M059J (cell line): ENCODE data around the gene LRRC36. TPM values are rescaled to one million over a fixed set of nuclear protein-coding genes. Genes with fewer than 3 reads are reported as not detected.

Experiments
- DNase-seq: peaks from one replicate; pipeline ENCODE4 v3.0.0-alpha.2; 2012; ENCODE audit warnings: low read depth
- total RNA-seq: library from RNA; depleted of rRNA; stranded (reverse); fragments of >200 nt; shearing (Covaris generic); gene quantifications from 2 replicates; pipeline ENCODE4 v1.2.3, GENCODE V29; 2014; rRNA removed

Gene LRRC36
- total RNA-seq, 1 experiment from 2014 or later = 0.99 TPM

DNA sequence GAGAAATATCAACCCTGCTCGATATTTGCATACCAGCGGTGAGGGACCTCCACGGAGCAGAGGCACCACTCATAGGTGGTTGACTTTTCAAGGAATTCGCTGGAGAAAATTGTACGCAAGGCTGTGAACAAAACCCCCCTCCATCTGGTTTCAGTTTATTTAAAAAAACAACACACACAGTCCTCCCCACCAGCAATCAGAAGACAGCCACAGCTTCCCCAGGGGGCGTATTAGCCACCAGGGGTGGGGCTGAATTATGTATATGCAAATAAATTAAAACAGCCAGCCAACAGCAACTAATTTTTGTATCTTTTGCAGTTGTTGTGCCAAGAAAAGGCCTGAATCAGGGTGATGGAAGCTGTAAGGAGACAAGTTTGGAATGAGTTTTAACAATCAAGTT lies 98.4 kb downstream of the LRRC36 start:
- no peak for DNase-seq

DNA sequence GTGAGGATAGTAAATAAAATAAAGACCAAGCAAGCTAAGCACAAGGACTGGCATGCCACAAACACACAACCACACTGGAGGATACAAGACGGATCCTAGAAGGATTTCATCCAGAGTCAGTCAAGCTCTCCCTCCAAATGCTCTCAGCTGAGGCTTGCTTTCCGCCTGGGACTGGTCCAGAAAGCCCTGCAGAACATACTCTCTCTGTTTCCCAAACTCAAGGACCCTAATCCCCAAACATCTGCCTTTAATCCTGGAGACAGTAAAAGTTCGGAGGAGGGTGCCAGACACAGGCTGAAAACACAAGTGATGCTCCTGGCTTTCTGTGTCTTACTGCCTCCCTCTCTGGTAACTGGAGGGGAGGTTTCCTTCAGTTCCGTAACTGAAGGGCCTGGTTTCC lies 99.0 kb downstream of the LRRC36 start:
- DNase-seq = no peak

DNA sequence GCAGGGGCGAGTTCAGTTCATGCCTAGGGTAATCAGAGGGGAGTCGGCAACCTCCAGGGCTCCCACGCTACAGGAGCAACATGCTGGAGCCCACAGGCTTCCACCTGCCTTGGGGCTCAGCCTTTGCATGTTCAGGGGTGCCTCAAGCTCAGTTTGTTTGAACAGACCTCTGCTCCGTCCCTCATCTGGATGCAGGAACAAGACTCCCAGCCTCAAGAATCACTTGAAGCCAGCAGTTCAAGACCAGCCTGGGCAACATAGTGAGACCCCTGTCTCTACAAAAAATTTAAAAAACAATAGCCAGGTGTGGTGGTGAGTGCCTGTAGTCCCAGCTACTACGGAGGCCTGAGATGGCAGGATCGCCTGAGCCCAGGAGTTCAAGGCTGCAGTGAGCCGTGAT lies 99.4 kb downstream of the LRRC36 start:
- no peak for DNase-seq

DNA sequence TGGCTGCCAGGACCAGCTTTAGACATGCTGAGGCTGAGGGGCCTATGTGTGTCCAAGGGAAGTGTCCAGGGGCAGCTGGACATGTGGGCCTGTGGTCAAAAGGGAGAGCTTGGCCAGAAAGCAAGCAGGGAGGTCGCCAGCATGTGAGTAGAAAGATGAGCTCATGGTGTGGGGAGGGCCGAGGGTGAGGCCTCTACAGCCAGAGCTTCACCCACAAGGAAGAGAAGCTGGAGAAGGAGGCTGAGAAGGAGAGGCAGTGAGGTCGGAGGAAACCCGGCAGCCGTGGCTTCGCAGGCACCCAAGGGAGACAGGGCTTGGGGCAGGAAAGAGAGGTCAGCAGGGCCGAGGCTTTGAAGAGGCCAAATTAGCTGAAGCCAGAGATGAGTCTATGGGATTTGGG lies 100.3 kb downstream of the LRRC36 start:
- DNase-seq = no peak

DNA sequence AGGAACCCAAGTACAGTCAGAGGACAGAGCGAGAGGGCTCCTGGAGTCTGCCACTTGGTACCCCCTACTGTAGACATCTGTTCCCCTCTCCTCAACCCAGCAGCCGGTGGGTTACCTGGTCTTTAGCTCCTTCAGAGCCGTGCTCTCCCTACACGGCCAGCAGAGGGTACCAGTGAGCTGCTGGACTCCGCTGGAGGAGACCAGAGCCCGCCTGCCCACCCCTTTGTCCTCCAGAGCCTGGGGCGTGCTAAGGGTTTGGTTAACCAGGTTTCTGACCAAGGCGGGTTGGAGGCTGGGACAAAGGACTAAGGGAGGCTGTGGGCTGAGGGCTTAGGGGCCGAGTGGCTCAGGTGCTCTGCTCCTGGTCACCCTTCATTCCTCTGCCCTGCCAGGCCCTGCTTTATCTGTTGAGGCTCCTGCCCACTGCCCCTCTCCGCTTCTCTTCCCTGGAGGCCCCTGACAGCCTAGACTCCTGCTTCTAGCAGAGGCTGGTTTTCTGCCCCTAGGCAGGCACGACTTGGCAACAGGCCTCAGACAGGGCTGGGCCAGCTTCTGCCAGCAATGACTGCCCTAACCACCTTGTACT lies 101.6 kb downstream of the LRRC36 start:
- peak; percentile 71 for DNase-seq

DNA sequence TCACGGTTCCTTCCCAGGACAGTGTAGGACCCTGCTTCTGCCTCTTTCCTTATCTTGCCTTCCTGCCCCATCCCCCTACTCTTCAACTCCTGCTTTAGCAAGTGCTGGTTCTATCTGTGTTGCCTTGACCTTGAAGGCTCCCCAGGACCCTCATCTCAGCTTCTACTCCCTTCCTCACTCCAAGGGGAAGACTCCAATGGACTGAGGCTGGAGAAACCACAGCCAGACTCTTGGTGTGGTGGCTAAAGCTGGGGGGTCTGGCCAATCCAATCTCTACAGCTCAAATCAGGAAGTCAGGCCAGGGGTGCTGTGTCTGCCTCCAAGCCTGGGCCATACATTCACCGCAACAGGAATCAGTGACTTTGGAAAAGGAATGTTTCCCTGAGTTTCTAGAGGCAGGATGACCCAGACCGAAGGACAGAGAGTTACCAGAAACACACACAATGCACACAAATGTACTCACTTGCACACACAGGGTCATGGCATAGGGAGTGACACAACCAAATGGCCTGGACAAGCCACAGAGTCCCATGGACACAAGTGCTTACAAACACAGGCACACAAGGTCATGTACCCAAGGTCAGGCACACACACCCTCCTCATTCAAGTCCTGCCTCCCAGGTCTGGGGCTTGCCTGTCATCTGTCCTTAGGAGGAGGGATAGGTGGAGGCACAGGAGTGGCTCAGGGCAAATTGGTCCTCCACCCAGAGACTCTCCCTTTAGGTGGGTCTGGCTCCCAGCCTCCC lies 102.6 kb downstream of the LRRC36 start:
- no peak for DNase-seq

DNA sequence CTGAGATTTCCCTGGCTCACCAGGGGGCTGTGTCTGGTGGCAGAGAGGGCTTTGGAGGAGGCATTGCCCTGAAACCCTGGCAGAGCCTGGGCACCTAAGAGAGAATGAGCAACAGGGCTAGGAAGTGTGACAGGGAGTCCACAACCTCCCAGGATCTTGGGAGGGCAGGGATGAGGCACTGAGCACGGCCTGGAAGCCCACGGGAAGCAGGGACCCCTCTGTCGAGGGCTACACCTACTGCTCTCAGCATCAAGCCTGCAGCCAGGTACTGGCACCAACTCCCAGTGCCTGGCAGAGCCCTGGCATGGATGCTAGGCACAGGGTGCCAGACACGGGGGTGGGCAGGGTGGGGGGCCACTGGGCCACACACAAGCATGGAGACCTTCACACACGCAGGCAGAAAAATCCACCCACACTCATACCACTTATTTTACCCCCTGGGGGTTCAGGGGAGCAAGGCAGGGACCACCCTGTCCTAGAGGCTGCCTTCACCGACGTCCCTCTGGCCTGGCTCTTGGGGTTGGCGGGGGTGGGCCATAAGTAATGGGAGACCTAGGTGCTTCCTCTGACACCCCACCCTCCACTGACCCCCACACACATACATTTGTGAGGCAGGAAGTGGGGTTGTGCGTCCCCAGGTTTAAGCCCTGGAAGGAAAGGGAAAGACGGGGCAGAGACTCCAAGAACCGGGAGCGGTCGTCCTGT lies 103.3 kb downstream of the LRRC36 start:
- no peak for DNase-seq

DNA sequence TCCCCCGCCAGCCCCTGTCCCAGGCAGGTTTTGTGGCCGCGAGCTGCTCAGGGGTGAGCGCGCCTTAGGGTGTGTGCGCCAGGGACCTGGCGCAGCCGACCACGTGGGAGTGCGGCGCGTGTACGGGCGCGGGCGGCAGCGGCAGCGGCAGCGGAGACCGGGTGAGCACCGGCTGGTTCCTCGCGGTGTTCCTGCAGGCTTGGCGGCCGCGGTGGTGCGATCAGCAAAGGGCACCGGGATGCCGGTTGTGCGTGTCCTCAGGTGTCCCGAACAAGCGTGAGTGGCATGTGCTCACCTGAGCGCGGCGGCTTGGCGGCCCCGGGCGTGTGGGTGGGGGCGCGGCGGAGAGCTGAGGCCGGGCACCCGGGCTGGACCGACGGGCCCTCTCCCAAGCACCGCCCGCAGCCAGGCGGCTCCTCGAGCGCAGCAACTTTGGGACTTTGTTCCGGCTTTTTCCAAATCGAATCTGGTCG lies 103.9 kb downstream of the LRRC36 start:
- DNase-seq = no peak

DNA sequence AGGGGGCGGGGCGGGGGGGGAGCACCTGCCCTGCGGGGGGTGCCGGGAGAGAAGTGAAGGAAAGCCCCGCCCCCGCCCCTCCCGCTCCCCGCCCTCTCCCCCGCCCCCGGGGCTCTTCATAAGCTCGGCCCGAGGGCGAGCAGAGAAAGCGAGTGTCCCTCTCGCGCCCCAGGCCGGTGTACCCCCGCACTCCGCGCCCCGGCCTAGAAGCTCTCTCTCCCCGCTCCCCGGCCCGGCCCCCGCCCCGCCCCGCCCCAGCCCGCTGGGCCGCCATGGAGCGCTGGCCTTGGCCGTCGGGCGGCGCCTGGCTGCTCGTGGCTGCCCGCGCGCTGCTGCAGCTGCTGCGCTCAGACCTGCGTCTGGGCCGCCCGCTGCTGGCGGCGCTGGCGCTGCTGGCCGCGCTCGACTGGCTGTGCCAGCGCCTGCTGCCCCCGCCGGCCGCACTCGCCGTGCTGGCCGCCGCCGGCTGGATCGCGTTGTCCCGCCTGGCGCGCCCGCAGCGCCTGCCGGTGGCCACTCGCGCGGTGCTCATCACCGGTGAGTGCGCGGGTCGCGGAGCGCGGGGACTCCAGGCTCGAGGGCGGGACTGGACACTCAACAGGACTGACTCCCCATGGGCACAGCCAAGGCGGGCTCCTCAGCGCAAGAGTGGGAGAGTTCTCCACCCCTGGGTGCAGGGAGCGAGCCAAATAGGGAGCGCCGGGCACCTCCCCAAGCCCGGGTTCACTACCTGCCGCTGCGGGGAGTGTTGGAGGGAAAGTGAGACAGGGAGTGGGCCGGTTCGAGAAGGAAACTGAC lies 104.6 kb downstream of the LRRC36 start, which contains the start of gene HSD11B2:
TSS of gene HSD11B2 (plus strand) at position 145 of the 798 bp plus-strand sequence. CDS start at position 273, 128 bp downstream.
- DNase-seq = peak; percentile 71

DNA sequence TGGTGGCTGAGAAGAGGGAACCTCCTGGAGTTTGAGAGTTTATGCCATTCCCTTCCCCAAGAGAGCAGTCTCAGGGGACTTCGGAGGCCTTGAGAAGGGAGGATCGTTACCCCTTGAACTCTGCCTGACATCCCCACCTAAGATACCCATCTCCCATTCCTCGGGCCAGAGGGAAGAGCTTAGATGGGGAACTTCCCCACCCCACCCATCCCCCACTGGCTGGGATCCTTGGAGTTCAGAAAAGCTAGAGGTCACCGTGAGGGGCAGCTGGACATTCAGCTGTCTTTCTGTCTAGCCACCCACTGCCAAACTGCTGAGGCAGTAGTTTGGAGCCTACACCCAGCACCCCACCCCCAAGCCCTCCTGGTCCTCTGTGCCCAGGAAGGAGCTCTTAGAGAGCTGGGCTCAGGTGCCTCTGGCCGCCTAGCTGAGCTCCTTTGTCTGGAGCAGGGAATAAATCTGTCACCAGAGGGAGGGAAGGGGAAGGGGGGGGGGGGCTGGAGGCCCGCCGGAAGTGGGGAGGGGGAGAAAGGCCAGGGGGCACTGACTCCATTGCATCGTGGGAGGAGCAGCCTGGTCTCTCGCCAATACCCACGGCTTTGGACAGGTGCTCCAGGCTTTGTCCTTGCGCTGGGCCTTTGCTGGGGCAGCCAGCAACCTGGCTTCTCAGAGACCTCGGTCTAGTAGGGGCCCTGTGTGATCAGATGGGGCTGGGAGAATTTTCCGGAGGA lies 105.3 kb downstream of the LRRC36 start:
- no peak for DNase-seq

DNA sequence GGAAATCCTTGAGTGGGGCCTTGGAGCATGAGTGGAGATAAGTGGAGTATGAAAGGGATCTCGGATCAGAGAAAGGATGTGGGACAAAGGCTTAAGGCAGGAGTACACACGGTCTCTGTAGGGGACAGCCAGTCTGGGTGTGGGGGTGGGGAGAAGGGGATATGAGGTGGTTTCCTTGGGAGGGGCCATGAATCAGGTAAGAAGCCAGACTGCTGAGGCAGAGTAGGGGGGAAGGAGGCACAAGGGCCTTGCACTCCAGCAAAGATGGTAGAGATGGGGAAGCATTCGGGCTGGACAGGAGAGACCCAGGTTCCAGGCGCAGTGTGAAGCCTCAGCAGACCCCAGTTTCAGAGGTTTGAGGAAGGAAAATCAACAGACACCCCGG lies 105.9 kb downstream of the LRRC36 start:
- DNase-seq = no peak

DNA sequence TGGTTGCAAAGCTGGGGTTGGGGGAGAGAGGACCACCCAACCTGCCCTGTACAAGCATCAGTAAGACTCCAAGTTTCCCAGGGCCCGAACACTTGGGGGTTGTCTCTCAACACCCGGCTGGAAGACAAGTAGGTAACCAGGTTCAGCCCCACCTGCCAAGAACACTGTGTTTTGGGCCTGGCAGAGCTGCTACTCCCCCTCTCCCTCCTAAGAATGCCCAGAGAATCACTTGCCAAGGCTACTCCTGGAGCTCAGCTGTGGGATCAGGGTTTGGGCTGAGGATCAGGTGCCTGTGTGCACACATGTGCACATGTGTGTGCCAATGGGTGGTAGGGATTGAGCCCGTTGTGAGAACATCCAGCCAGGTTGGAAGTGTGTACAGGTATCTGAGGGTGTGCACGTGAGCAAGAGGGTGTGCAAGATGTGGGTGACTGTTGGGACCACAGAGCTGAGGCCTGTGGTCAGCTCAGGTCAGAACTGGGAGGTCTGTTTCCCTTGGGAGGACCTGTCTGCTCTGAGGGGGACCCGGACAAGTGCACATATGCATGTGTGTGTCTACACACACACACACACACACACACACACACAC lies 106.6 kb downstream of the LRRC36 start:
- no peak for DNase-seq

Other genes with a start within 250 kb of the LRRC36 start
- gene PHAF1, start 216.9 kb upstream of the LRRC36 start, total RNA-seq = 16.0 and 18.7 TPM in 2 replicates
- gene B3GNT9, start 175.8 kb upstream of the LRRC36 start, total RNA-seq = 43.9 and 82.1 TPM in 2 replicates
- 33.3 and 44.0 TPM in 2 replicates for gene TRADD, start 166.9 kb upstream of the LRRC36 start, total RNA-seq
- 6.2 and 8.6 TPM in 2 replicates for gene FBXL8, start 166.9 kb upstream of the LRRC36 start, total RNA-seq
- 0.49 and 4.1 TPM in 2 replicates for gene HSF4, start 162.1 kb upstream of the LRRC36 start, total RNA-seq
- gene NOL3, start 156.3 kb upstream of the LRRC36 start, total RNA-seq = 29.1 and 58.9 TPM in 2 replicates
- 7.7 and 13.7 TPM in 2 replicates for gene MATCAP1, start 142.9 kb upstream of the LRRC36 start, total RNA-seq
- 0.54 and 1.4 TPM in 2 replicates for gene EXOC3L1, start 136.7 kb upstream of the LRRC36 start, total RNA-seq
- gene E2F4, start 134.7 kb upstream of the LRRC36 start, total RNA-seq = 95.7 and 106 TPM in 2 replicates
- gene ELMO3, start 127.7 kb upstream of the LRRC36 start, total RNA-seq = 0.62 and 1.2 TPM in 2 replicates
- 44.2 and 44.7 TPM in 2 replicates for gene TMEM208, start 99.7 kb upstream of the LRRC36 start, total RNA-seq
- gene FHOD1, start 79.3 kb upstream of the LRRC36 start, total RNA-seq = 11.8 and 26.0 TPM in 2 replicates
- gene SLC9A5, start 77.8 kb upstream of the LRRC36 start, total RNA-seq = 0.62 and 1.3 TPM in 2 replicates
- 2.2 and 2.5 TPM in 2 replicates for gene PLEKHG4, start 47.3 kb upstream of the LRRC36 start, total RNA-seq
- 0.84 and 1.6 TPM in 2 replicates for gene KCTD19, start 74 bp upstream of the LRRC36 start, total RNA-seq
- 0.47 and 0.69 TPM in 2 replicates for gene TPPP3, start 66.7 kb downstream of the LRRC36 start, total RNA-seq
- 2.0 and 2.3 TPM in 2 replicates for gene ZDHHC1, start 89.7 kb downstream of the LRRC36 start, total RNA-seq
- gene HSD11B2, start 104.3 kb downstream of the LRRC36 start, total RNA-seq = 0.25 and 0.30 TPM in 2 replicates
- 156 and 160 TPM in 2 replicates for gene ATP6V0D1, start 154.3 kb downstream of the LRRC36 start, total RNA-seq
- gene AGRP, start 156.7 kb downstream of the LRRC36 start, total RNA-seq = not detected in 2 replicates
- 16.6 and 34.4 TPM in 2 replicates for gene RIPOR1, start 202.0 kb downstream of the LRRC36 start, total RNA-seq
- gene CTCF, start 235.7 kb downstream of the LRRC36 start, total RNA-seq = 24.8 and 38.8 TPM in 2 replicates